ENCODE data around the gene TMEM204.

The TMEM204 gene

DNA sequence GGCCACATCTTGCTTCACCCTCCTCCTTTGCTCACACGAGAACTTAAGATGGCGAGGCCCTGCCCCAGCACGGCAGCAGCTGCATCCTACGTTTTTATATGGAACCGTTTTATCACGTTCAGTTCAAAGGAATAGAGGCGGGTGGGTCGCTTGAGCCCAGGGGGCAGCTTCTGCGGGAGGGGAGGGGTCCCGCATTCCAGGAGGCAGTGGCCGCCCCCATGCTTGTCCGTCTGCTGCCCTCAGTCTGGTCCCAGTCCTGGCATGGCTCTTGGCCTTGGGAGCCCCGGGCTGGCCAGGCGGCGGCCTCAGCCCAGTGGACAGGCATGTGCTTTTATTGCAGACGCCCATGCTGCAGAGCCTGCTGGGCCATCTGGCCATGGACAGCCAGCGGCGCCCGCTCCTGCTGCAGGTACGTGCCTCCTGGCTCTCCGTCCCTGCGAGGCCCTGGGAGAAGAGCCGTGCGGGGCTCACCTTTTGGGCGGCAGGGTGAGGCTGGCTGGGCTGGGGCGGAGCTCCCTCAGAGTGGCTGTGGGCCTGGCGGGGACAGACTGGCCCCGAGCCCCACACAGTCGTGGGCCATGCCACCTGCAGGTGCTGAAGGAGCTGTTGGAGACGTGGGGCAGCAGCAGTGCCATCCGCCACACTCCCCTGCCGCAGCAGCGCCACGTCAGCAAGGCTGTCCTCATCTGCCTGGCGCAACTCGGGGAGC is 33.6 kb upstream of the TMEM204 start:
- TF ChIP-seq CTCF (IDR thresholded peaks at IDR 0.05) (no peak), ZFX (IDR thresholded peaks at IDR 0.05; ENCODE audit: borderline replicate concordance) (no peak)
- H3K27ac ChIP-seq = no peak overlapping the region

DNA sequence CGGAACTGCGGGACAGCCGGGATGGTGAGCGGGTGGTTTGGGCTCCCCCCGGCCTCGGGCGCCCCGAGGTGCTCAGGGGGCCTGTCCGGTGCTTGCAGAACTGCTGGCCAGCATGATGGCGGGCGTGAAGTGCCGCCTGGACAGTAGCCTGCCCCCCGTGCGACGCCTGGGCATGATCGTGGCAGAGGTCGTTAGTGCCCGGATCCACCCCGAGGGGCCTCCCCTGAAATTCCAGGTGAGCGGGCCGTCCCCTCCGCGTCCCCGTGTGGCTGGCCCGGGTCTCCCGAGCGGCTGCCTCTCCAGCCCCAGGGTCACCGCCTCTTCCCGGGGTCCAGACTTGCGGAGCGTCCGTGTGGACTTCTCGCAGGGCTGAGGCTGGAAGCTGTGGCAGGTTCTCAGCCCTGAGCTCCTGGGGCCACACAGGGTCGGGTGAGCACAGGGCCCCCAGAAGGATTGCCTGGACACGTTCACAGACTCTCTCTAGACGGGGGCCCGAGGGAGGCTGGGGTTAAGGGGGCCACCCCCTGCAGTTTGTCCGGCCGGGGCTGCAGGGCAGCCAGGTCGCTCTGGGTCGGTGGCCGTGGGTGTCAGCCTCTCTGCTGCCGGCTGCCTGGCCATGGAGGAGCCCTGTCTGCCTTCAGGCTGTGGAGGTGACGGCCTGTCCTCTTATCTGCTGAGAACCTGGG is 32.9 kb upstream of the TMEM204 start:
- H3K27ac ChIP-seq = no peak overlapping the region

GRCh38 chr16:1501630-1502029 is 31.8 kb upstream of the TMEM204 start:
- H3K27ac ChIP-seq = no peak overlapping the region
- TF ChIP-seq ZFX (IDR thresholded peaks at IDR 0.05; ENCODE audit: borderline replicate concordance) = no peak
- no peak for TF ChIP-seq CTCF (IDR thresholded peaks at IDR 0.05)

More for the DNA sequence above, 32.9 kb upstream of the TMEM204 start:
- TF ChIP-seq ZFX (IDR thresholded peaks at IDR 0.05; ENCODE audit: borderline replicate concordance) (no peak), CTCF (IDR thresholded peaks at IDR 0.05) (no peak)

DNA sequence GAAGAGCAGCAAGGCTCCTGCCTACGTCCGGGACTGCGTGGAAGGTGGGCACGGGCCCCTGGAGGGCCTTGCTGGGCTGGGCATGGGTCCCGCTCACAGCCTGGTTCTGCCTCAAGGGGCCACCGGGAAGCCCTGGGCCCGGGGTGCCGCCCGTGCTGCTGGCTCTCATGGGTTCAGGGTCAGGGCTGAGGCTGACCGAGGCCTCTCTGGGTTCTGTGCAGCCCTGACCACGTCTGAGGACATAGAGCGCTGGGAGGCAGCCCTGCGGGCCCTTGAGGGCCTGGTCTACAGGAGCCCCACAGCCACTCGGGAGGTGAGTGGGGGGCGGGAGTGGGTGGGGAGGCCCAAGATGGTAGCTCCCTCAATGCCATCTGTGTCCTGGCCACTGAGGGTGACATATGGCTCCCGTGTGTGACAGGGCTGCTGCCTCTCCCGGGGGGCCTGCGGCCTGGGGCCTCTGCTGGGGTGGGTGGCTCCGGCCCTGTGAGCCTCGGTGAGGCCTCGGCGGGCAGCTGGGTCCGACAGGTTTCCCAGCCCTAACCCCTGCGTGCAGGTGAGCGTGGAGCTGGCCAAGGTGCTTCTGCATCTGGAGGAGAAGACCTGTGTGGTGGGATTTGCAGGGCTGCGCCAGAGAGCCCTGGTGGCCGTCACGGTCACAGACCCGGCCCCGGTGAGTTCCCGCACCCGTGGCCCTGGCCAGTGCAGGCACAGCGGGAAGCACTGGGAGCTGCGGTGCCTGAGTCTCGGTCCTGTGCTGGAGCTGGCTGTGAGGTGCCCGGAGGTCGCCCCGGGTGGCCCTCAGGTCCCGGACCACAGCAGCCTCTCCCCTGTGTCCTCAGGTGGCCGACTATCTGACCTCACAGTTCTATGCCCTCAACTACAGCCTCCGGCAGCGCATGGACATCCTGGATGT is 31.1 kb upstream of the TMEM204 start:
- no peak overlapping the region for H3K27ac ChIP-seq
- TF ChIP-seq CTCF (IDR thresholded peaks at IDR 0.05) = no peak
- TF ChIP-seq ZFX (IDR thresholded peaks at IDR 0.05; ENCODE audit: borderline replicate concordance) = no peak

DNA sequence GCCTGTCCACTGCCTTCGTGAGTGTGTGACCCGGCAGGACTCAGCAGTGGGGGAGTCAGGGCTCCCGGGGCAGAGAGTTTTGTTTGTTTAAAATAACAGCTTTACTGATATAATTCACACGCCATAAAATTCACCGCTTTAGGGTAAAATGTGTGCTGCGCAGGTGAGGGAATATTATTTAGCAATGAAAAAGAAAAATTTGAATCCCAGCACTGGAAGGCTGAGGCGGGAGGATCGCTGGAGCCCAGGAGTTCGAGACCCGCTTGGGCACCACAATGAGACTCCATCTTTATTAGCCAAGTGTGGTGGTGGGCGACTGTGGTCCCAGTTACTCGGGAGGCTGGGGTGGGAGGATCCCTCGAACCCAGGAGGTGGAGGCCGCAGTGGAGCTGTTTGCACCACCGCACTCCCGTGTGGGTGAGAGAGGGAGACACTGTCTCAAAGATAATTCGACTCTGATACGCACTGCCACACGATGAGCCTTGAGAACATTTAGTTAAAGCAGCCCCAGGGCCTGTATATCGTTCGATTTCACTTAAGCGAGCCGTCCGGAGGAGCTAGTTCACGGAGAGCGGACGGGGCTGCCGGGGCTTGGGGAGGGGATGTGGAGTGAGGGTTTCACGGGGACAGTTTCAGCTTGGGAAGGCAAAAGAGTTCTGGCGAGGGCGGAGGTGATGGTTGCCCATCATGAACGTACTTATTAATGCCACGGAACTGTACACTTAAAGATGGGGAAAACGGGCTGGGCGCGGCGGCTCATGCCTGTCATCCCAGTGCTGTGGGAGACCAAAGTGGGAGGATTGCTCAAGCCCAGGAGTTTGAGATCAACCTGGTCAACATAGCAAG is 30.1 kb upstream of the TMEM204 start:
- no peak overlapping the region for H3K27ac ChIP-seq
- TF ChIP-seq ZFX (IDR thresholded peaks at IDR 0.05; ENCODE audit: borderline replicate concordance) (no peak), CTCF (IDR thresholded peaks at IDR 0.05) (no peak)

GRCh38 chr16:1505073-1505844 is 28.2 kb upstream of the TMEM204 start:
- TF ChIP-seq ZFX (IDR thresholded peaks at IDR 0.05; ENCODE audit: borderline replicate concordance) (no peak), CTCF (IDR thresholded peaks at IDR 0.05) (no peak)

More at GRCh38 chr16:1505073-1505844, 28.2 kb upstream of the TMEM204 start:
- no peak overlapping the region for H3K27ac ChIP-seq

Data from 22Rv1 (cell line).